HepG2 (cell line): ENCODE measurements around the gene COLGALT1. TPM values are rescaled to one million over a fixed set of nuclear protein-coding genes. Genes with fewer than 3 reads are reported as not detected.

Experiments
- ATF1 ChIP-seq: IDR thresholded peaks from 2 replicates; pipeline ENCODE4 v1.6.1; 2016; ENCODE audit warnings: mild to moderate bottlenecking, control low read depth
- ATF7 ChIP-seq, 2 experiments: fragments of 450-650 bp in 1 of 2; sonication (generic) in 1 of 2; formaldehyde crosslinking in 1 of 2; IDR thresholded peaks; 2 replicates each; pipeline versions ENCODE4 v1.4.0 to v1.6.1; 2016 to 2020; ENCODE audit warnings: antibody characterized with exemption in 1 of 2, mild to moderate bottlenecking in 1 of 2, missing genetic modification reagents in 1 of 2
- CREB1 ChIP-seq, 2 experiments: fragments of 450-650 bp in 1 of 2; IDR thresholded peaks; 2 replicates each; pipeline ENCODE4 v1.6.1; 2016 to 2017; ENCODE audit warnings: control low read depth in 1 of 2, mild to moderate bottlenecking in 1 of 2, missing compliant biosample characterization in 1 of 2, missing genetic modification characterization in 1 of 2
- EED ChIP-seq: sonication (generic); formaldehyde crosslinking; IDR thresholded peaks from 2 replicates; pipeline ENCODE4 v1.5.0; 2020; ENCODE audit warnings: mild to moderate bottlenecking, missing genetic modification reagents
- FOSL2 ChIP-seq: sonication (generic); formaldehyde crosslinking; IDR thresholded peaks from 2 replicates; pipeline ENCODE4 v1.4.0; 2020; ENCODE audit warnings: missing genetic modification reagents
- FOXP1 ChIP-seq, 2 experiments: fragments of 450-650 bp in 1 of 2; IDR thresholded peaks; 2 replicates each; pipeline ENCODE4 v1.6.1; 2017 to 2018; ENCODE audit warnings: antibody characterized with exemption in 1 of 2
- IRX3 ChIP-seq: sonication (generic); formaldehyde crosslinking; IDR thresholded peaks from 2 replicates; pipeline ENCODE4 v1.8.1; 2023; ENCODE audit warnings: mild to moderate bottlenecking, low read depth, missing genetic modification reagents, borderline replicate concordance
- KMT2B ChIP-seq: IDR thresholded peaks from 2 replicates; pipeline ENCODE4 v1.6.1; 2016; ENCODE audit warnings: missing genetic modification reagents, missing compliant biosample characterization
- NFE2L2 ChIP-seq: fragments of 150-350 bp; IDR thresholded peaks from 2 replicates; pipeline ENCODE4 v1.6.1; 2014; ENCODE audit warnings: low read length
- RFX5 ChIP-seq: IDR thresholded peaks from 2 replicates; pipeline ENCODE4 v1.6.1; 2011; ENCODE audit warnings: low read depth, low read length, improper control_type of control experiment
- RFXANK ChIP-seq: IDR thresholded peaks from 2 replicates; pipeline ENCODE4 v1.6.1; 2016
- SAFB2 ChIP-seq: sonication (generic); formaldehyde crosslinking; IDR thresholded peaks from 2 replicates; pipeline ENCODE4 v1.5.1; 2020; ENCODE audit warnings: missing genetic modification reagents, low read depth, mild to moderate bottlenecking, borderline replicate concordance
- SP1 ChIP-seq, 2 experiments: fragments of 450-650 bp in 1 of 2; sonication (generic) in 1 of 2; formaldehyde crosslinking in 1 of 2; IDR thresholded peaks; 2 replicates each; pipeline versions ENCODE4 v1.4.0 to v1.6.1; 2016 to 2020; ENCODE audit warnings: missing genetic modification reagents in 1 of 2
- THYN1 ChIP-seq: sonication (generic); formaldehyde crosslinking; IDR thresholded peaks from 2 replicates; pipeline ENCODE4 v1.8.1; 2023; ENCODE audit warnings: low read depth, mild to moderate bottlenecking, moderate library complexity, missing genetic modification reagents, borderline replicate concordance
- XRCC5 ChIP-seq: fragments of 200-400 bp; formaldehyde crosslinking; optimal IDR thresholded peaks from 2 replicates; pipeline ENCODE3; 2017; ENCODE audit warnings: mild to moderate bottlenecking, low read length
- ZBTB3 ChIP-seq: sonication (generic); formaldehyde crosslinking; IDR thresholded peaks from 2 replicates; pipeline ENCODE4 v1.4.0; 2020; ENCODE audit warnings: low read depth, mild to moderate bottlenecking, moderate library complexity, missing genetic modification reagents, borderline replicate concordance
- ZBTB40 ChIP-seq, 2 experiments: fragments of 450-650 bp in 1 of 2; sonication (generic) in 1 of 2; formaldehyde crosslinking in 1 of 2; IDR thresholded peaks; 2 replicates each; pipeline versions ENCODE4 v1.6.1 to v1.8.0; 2016 to 2022; ENCODE audit warnings: antibody characterized with exemption in 1 of 2, mild to moderate bottlenecking in 1 of 2, missing genetic modification reagents in 1 of 2
- ZNF260 ChIP-seq: sonication (generic); formaldehyde crosslinking; IDR thresholded peaks from 2 replicates; pipeline ENCODE4 v1.4.0; 2020; ENCODE audit warnings: missing genetic modification reagents, low read depth, mild to moderate bottlenecking, borderline replicate concordance
- ZNF263 ChIP-seq: sonication (generic); formaldehyde crosslinking; IDR thresholded peaks from 2 replicates; pipeline ENCODE4 v1.4.0; 2020; ENCODE audit warnings: missing genetic modification reagents
- ZNF530 ChIP-seq: sonication (generic); formaldehyde crosslinking; IDR thresholded peaks from 2 replicates; pipeline ENCODE4 v1.5.0; 2020; ENCODE audit warnings: low read depth, mild to moderate bottlenecking, missing genetic modification reagents
- ZNF772 ChIP-seq: sonication (generic); formaldehyde crosslinking; IDR thresholded peaks from 2 replicates; pipeline ENCODE4 v1.5.0; 2020; ENCODE audit warnings: mild to moderate bottlenecking, missing genetic modification reagents
- ZSCAN9 ChIP-seq: IDR thresholded peaks from 2 replicates; pipeline ENCODE4 v1.6.1; 2016; ENCODE audit warnings: borderline replicate concordance
- polyA plus RNA-seq, 8 experiments: library from polyadenylated mRNA; depleted of rRNA in 3 of 8; stranded (reverse) in 7 of 8; unstranded in 1 of 8; fragments of >200 nt; fragmentation: Illumina TruSeq in 4 of 8; extraction: Trizol in 4 of 8; gene quantifications; 2 replicates each; pipeline versions ENCODE4 v1.2.1 to v1.2.3, GENCODE V29; 2011 to 2016; ENCODE audit warnings: low read depth in 4 of 8, missing spikeins in 1 of 8, mixed read lengths in 1 of 8; ENCODE audit not compliant: insufficient read depth in 1 of 8
- total RNA-seq, 5 experiments: library from RNA; depleted of rRNA; stranded (reverse); fragments of >200 nt; fragmentation: Illumina TruSeq; extraction: Trizol; gene quantifications; 2 replicates each; pipeline ENCODE4 v1.2.3, GENCODE V29; 2016; ENCODE audit warnings: low read depth in 1 of 5

Gene COLGALT1
- total and polyA plus RNA-seq, 2 of the 13 experiments (the other 11 are each of a cell fraction or from before 2014, with no cell fraction given): 58.0 to 211 TPM

GRCh38 chr19:17555480-17555928 is at the start of gene COLGALT1 (continued):
- no peak for TF ChIP-seq ZBTB40 (IDR thresholded peaks at IDR 0.05)
- no peak for TF ChIP-seq ZBTB40 (CRISPR knock-in tag; IDR thresholded peaks at IDR 0.05)
- peak; percentile 99 for TF ChIP-seq CREB1 (IDR thresholded peaks at IDR 0.05)
- peak; percentile 85 for TF ChIP-seq CREB1 (CRISPR knock-in tag; IDR thresholded peaks at IDR 0.05)
- no peak for TF ChIP-seq FOXP1 (IDR thresholded peaks at IDR 0.05)
- no peak for TF ChIP-seq FOXP1 (CRISPR knock-in tag; IDR thresholded peaks at IDR 0.05)
- no peak for TF ChIP-seq NFE2L2
- TF ChIP-seq SAFB2 (CRISPR knock-in tag): no peak
- no peak for TF ChIP-seq ZBTB3 (CRISPR knock-in tag)
- no peak for TF ChIP-seq THYN1 (CRISPR knock-in tag)
- TF ChIP-seq ZNF530 (CRISPR knock-in tag): 0 out of 2 replicates have a peak, but pooled peaks have one; percentile 25
- TF ChIP-seq ZNF260 (CRISPR knock-in tag): no peak
- TF ChIP-seq ATF1: peak; percentile 65
- peak; percentile 61; the same call in 1 of the 2 replicates for TF ChIP-seq RFX5
- TF ChIP-seq IRX3 (CRISPR knock-in tag): no peak
- peak; percentile 73; the same call in 1 of the 2 replicates for TF ChIP-seq ZNF263 (CRISPR knock-in tag)
- TF ChIP-seq ATF7 (IDR thresholded peaks at IDR 0.05): peak; percentile 96
- TF ChIP-seq ATF7 (CRISPR knock-in tag; IDR thresholded peaks at IDR 0.05): no peak; the same call in 1 of the 2 replicates
- TF ChIP-seq EED (CRISPR knock-in tag): no peak
- no peak for TF ChIP-seq ZSCAN9
- peak; percentile 36 for TF ChIP-seq XRCC5
- 0 out of 2 replicates have a peak, but pooled peaks have one; percentile 1 for TF ChIP-seq KMT2B (CRISPR knock-in tag)
- peak; percentile 50; the same call in 1 of the 2 replicates for TF ChIP-seq FOSL2 (CRISPR knock-in tag)
- no peak for TF ChIP-seq RFXANK (CRISPR knock-in tag)
- TF ChIP-seq SP1 (IDR thresholded peaks at IDR 0.05): no peak
- peak; percentile 88 for TF ChIP-seq SP1 (CRISPR knock-in tag; IDR thresholded peaks at IDR 0.05)
- no peak for TF ChIP-seq ZNF772 (CRISPR knock-in tag)
